ENCODE data around the gene ZNF714. TPM values are rescaled to one million over a fixed set of nuclear protein-coding genes. Genes with fewer than 3 reads are reported as not detected.

Gene ZNF714
- total and polyA plus RNA-seq, 8 donors, result 1.1 to 22.4 (median 2.7) TPM

- Histone ChIP-seq H3K9me3 (peaks cover 0 to 12% (median 3%) of the 10 kb centered on the region in 4 donors), H3K4me1 (no peaks in the 10 kb centered on the region), H3K27ac (peak overlapping the region in 1 of 5 donors; percentile 25), H3K4me3 (no peak overlapping the region), H3K36me3 (no peaks in the 10 kb centered on the region), H3K27me3 (no peaks in the 10 kb centered on the region)
- peak in 1 of 2 donors; percentile 23 for DNase-seq
- TF ChIP-seq CTCF (IDR thresholded peaks at IDR 0.05) (no peak), POLR2AphosphoS5 (IDR thresholded peaks at IDR 0.05) (no peak), EP300 (IDR thresholded peaks at IDR 0.05) (no peak), POLR2A (IDR thresholded peaks at IDR 0.05) (no peak)
- 47 to 54% (median 49%) methylated on average over 6 of the region's 6 CpGs for WGBS, 5 donors
- intact Hi-C loops (cut with DNase I; ENCODE audit: low total_unique reads), result no loop called here
These were observed 47.1 kb downstream of the ZNF714 start for GRCh38 chr19:21128901-21129698.

GRCh38 chr19:21130097-21130775, 48.2 kb downstream of the ZNF714 start:
- no peak for TF ChIP-seq POLR2A (IDR thresholded peaks at IDR 0.05)
- no peak for TF ChIP-seq CTCF (IDR thresholded peaks at IDR 0.05)
- TF ChIP-seq EP300 (IDR thresholded peaks at IDR 0.05), result no peak
- TF ChIP-seq POLR2AphosphoS5 (IDR thresholded peaks at IDR 0.05), result no peak
- DNase-seq, result peak in 1 of 2 donors; percentile 75
- intact Hi-C loops (cut with DNase I; ENCODE audit: low total_unique reads), result no loop called here
- Histone ChIP-seq H3K4me3 (no peak overlapping the region), H3K27me3 (no peaks in the 10 kb centered on the region), H3K27ac (no peak overlapping the region), H3K36me3 (no peaks in the 10 kb centered on the region), H3K4me1 (no peaks in the 10 kb centered on the region), H3K9me3 (peaks cover 0 to 12% (median 3%) of the 10 kb centered on the region in 4 donors)
- 22 to 56% (median 40%) methylated on average over 3 of the region's 3 CpGs for WGBS, 5 donors

GRCh38 chr19:21133633-21134032, 51.6 kb downstream of the ZNF714 start:
- no peak overlapping the region for H3K27ac ChIP-seq
- H3K4me3 ChIP-seq, result no peak overlapping the region
- H3K27me3 ChIP-seq, result no peaks in the 10 kb centered on the region
- H3K4me1 ChIP-seq, result no peaks in the 10 kb centered on the region
- whole genome bisulfite sequencing, 5 donors, result 39 to 63% (median 42%) methylated on average over 1 of the region's 1 CpG
- TF ChIP-seq EP300 (IDR thresholded peaks at IDR 0.05) (no peak), CTCF (IDR thresholded peaks at IDR 0.05) (no peak), POLR2A (IDR thresholded peaks at IDR 0.05) (no peak), POLR2AphosphoS5 (IDR thresholded peaks at IDR 0.05) (no peak)
- intact Hi-C loops (cut with DNase I; ENCODE audit: low total_unique reads), result no loop called here
- no peaks in the 10 kb centered on the region for H3K36me3 ChIP-seq
- H3K9me3 ChIP-seq, result peaks cover 0 to 6% (median 0%) of the 10 kb centered on the region in 4 donors
- DNase-seq, result no peak

- Histone ChIP-seq H3K27ac (no peak overlapping the region), H3K9me3 (peaks cover 0 to 6% (median 0%) of the 10 kb centered on the region in 4 donors), H3K27me3 (no peaks in the 10 kb centered on the region), H3K36me3 (no peaks in the 10 kb centered on the region), H3K4me1 (no peaks in the 10 kb centered on the region), H3K4me3 (no peak overlapping the region)
- intact Hi-C loops (cut with DNase I; ENCODE audit: low total_unique reads), result no loop called here
- DNase-seq, result no peak
- 59 to 81% (median 75%) methylated on average over 2 of the region's 2 CpGs for WGBS, 5 donors
- TF ChIP-seq POLR2A (IDR thresholded peaks at IDR 0.05) (no peak), POLR2AphosphoS5 (IDR thresholded peaks at IDR 0.05) (no peak), EP300 (IDR thresholded peaks at IDR 0.05) (no peak), CTCF (IDR thresholded peaks at IDR 0.05) (no peak)
These were observed 52.9 kb downstream of the ZNF714 start for GRCh38 chr19:21134934-21135366.
